SW 1271 (cell line): ENCODE measurements around the gene TPRX1.
"Not testable (repeated sequence)": the region's sequence is repeated elsewhere in the genome, so short reads cannot be mapped to it uniquely, and the experiment has no call there.

Experiments
- DNase-seq, 2 experiments: peaks; one replicate each; lab custom pipeline; 2025; lab: John Stamatoyannopoulos, UW

Gene TPRX1, protein sequence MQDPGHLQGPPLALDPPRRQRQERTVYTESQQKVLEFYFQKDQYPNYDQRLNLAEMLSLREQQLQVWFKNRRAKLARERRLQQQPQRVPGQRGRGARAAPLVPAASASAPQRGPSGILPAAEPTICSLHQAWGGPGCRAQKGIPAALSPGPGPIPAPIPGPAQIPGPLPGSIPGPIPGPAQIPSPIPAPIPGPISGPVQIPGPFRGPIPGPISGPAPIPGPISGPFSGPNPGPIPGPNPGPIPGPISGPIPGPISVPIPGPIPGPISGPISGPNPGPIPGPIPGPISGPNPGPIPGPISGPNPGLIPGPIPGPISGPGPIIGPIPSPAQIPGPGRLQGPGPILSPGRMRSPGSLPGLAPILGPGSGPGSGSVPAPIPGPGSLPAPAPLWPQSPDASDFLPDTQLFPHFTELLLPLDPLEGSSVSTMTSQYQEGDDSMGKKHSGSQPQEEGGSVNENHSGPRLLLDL

DNA sequence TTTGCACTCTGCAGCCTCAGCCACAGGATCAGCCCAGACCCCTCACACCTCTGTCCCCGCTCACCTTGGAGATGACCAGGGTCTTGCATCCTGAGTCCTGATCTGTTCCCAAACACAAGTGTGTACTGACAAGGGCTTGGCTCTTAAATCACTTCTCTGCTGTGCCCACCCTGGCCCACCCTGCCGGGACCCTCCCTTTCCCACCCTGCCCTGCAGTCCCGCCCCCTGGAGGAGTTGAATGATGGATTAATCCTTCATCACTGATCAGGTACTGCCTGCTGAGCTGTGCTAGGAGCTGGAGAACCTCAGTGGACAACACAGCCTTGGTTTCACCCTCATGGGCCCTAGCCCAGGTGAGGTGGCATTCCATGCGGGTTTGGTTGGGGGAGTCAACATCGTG lies at the start of gene TPRX1:
Gene TPRX1, minus strand, starts transcription at position 101 of the 400 bp plus-strand sequence. Its CDS starts 12 bp downstream, at position 89.
- DNase-seq, result not testable (repeated sequence)

DNA sequence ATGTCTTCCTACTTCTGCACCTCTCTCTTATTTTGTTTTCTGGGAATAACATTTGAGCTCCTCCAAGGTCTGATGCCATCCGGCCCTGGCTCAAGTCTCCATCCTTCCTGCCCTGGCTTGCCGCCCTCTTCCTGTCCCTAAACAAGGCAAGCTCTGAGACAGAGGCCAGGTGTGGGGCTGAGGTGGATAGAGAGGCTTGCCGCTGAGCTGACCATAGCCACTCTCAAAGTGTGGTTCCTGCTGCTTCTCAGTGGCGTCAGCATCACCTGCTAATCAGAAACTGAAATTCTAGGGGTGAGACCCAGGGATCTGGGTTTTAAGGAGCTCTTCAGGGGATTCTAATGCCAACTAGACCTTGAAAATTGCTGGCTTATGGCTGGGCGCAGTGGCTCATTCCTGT lies 48.7 kb upstream of the TPRX1 start:
- no peak for DNase-seq

DNA sequence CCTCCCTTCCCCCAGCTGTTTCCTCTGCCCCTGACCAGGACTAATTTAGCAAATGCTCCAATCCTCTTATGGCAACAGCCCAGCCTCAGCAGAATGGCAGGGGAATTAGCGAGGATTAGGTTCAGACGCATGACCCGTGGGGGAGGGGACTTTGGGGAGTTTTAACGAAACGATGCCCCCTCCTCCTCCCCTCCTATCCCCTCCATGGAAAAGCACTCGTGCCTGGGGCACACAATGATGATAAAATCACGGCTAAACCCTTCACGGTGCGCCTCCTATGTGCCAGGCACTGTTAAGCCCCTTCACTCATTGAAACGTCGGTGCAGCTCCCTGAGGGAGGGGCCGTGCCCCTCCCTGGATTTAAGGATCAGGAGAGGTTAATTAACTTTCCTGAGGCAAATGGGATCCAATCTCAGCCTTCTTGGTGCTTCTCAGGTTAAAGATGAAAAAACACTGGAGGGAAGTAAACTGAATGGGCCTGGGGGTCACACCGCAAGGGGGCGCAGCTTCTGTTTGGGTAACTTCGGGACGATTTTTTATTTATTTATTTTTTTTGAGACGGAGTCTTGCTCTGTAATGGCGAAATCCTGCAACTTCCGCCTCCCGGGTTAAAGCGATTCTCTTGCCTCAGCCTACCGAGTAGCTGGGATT lies 44.6 kb upstream of the TPRX1 start:
- no peak for DNase-seq

DNA sequence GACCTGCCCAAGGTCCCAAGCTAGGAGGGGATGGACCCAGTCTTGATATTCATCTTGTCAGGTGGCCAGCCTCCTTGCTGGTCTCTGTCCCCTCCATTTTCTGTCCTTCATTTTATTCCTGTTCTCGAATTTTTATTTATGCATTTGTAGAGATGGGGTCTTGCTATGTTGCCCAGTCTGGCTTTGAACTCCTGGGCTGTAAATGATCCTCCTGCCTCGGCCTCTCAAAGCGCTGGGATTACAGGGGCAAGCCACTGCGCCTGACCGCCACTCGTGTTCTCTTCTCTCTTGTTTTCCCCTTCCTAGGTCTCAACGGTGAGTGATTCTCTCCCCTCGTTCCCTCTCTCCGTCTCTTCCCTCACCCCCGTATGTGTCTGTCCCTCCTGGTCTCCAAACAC lies 44.1 kb upstream of the TPRX1 start:
- DNase-seq, result no peak

DNA sequence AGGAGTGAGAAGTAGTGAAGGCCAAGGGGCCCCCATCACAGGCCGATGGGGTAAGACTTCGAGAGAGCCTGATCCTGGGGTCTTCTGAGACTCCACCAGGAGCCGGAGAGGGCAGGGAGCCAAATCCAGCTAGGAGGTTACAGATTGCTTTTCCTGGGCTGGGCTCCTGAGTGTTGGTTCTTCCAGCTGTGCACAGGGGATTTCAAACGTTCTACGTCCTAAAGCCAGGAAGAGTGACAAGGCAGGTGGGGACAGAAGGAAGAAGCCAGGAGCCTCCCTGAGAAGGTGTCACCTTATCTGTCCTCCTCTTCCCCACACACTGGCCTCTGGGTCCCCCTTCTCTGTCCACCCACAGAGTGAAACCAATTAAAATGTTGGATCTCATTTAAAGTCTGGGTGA lies 38.6 kb upstream of the TPRX1 start:
- no peak for DNase-seq

DNA sequence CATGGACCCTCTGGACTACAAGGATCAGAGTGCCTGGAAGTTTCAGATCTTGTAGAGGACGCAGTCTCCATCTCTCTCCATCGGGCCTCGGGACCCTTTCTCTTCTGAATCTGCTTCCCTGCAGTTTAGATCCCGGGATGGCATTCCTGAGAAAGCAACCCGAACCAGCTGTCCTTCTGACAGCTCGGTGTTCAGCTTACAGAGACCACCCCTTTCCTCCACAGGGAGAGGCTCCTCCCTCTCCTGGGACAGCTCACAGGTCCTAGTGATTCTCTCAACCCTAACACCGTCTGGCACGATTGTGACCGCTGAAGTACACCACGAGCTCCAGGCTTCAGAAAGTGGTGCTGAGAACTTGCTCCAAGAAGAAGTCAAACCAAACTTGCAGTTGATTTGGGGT lies 35.6 kb upstream of the TPRX1 start:
- no peak for DNase-seq

DNA sequence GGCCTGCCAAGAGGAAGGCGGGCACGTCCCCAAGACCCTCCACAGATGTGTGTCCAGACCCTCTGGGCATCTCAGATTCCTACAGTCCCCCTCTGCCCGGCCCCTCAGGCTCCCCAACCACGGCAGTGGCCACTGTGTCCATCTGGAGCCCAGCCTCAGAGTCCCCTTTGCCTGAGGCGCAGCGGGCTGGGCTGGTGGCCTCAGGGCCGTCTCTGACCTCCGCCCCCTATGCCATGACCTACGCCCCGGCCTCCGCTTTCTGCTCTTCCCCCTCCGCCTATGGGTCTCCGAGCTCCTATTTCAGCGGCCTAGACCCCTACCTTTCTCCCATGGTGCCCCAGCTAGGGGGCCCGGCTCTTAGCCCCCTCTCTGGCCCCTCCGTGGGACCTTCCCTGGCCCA lies 35.1 kb upstream of the TPRX1 start:
- no peak for DNase-seq

DNA sequence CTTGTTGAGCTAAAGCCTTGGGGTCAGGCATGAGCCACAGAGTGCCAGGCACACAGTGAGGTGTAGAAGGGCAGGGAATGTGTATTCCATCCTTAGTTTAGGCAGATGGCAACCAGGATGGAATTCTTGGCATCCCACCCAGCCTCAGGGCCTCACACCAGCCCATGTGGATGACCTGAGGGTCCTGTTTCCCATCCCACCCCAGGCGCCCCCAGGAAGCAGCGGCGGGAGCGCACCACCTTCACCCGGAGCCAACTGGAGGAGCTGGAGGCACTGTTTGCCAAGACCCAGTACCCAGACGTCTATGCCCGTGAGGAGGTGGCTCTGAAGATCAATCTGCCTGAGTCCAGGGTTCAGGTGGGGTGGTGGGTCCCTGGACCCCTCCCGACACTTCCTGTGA lies 31.7 kb upstream of the TPRX1 start:
- DNase-seq, result no peak

DNA sequence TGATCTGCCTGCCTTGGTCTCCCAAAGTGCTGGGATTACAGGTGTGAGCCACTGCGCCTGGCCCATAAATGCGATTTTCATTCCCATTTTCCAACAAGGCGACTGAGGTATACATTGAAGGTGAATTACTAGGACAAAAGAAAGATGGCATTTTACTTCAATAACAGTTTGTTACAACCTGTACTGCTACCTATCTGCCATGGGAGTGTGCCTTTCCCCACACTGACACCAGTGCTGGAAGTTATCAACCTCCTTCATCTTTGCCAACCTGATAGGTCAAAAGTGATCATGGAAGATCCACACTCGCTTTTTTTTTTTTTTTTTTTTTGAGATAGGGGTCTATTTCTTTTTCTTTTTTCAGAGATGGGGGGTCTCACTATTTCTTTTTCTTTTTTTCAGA lies 28.4 kb upstream of the TPRX1 start:
- DNase-seq, result no peak

DNA sequence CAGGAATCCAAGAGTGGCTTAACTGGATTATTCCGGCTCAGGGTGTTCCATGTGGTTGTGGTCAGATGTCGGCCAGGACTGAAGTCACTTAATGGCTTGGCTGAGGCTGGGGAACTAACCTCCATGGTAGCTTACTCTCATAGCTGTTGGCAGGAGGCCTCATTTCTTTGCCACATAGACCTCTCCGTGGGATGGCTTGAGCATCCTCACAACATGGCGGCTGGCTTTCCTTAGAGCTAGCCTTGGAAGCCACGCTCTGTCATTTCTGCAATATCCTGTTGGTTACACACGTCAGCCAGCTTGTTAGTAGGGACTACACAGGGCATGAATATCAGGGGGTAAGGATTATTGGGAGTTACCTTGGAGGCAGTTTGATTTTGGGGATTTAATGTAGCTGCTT lies 22.4 kb upstream of the TPRX1 start:
- DNase-seq, result no peak

DNA sequence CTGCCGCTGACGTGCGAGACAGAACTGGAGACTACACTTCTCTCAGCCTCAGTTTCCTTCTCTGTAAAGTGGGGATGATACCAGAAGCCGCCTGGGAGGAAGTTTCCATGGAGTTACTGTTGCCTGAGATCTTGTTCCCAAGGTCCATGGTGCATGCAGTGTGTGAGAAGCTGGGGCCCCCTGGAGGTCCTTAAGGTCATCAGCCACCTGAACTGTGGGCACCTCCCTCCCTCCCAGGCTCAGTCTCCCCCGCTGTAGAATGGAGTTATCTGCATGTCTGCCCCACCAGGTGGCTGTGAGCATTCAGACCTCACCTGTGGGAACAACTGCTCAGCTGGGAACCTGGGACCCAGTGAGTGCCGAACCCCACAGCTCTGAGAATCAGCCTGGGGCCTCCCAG lies 20.0 kb upstream of the TPRX1 start:
- DNase-seq, result no peak

DNA sequence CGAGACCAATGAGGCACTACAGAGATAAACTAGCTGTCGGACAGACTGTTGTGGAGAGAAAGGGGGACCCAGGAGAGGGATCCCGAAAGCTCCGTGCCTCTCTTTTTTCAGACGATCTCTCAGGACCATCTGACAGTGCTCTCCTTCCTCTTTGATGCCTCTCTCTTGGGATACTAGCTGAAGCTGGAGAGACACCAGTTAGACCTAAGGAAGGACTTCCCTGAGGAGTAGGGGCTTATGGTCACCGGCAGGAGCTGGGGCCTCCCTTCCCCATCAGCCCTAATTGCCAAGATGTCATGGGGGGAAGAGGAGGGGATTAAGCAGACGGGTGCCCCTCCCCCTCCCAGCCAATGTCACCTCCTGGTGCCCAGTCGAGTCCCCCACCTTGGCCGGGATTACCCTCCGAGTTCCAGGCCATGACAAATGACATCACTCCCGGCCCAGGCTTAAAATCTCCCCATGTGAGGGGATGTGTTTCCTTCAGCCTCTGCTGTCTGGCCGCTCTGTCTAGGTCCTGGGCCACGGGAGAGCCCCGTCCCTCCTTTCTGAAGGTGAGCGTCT lies 17.2 kb upstream of the TPRX1 start, which contains the start of gene CRX:
Gene CRX, plus strand, starts transcription at position 478 of the 561 bp plus-strand sequence. CDS start 12,507 bp downstream, outside the sequence.
- no peak for DNase-seq

DNA sequence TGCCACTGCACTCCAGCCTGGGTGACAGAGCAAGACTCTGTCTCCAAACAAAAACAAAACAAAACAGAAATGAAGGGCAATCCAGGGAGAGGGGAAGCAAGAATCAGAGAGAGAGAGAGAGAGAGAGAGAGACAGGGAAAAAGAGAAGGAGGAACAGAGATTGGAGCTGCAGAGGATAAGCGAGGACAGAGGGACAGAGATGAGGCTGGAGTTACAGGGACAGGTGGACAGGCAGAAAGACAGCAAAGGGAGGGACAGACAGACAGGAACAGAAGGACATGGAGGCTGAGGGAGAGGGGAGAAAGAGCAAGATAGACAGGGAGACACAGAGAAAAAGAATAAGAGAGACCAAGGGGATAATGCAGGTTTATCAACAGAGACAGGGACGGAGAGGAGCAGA lies 16.1 kb upstream of the TPRX1 start:
- no peak for DNase-seq

DNA sequence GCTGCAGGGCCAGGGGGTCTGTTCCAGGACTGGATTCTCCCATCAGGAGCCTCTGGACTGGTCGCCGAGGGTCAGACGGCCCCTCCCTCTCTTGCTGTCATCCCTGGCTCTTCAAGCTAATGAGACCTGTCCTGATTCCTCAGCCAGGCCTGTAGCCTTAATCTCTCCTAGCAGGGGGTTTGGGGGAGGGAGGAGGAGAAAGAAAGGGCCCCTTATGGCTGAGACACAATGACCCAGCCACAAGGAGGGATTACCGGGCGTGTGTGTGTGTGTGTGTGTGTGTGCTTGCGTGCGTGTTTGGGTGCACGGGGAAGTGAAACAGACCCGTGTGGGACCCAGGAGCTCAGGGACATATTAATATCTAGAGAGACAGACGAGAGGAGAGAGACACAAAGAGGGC lies 15.5 kb upstream of the TPRX1 start:
- no peak for DNase-seq

DNA sequence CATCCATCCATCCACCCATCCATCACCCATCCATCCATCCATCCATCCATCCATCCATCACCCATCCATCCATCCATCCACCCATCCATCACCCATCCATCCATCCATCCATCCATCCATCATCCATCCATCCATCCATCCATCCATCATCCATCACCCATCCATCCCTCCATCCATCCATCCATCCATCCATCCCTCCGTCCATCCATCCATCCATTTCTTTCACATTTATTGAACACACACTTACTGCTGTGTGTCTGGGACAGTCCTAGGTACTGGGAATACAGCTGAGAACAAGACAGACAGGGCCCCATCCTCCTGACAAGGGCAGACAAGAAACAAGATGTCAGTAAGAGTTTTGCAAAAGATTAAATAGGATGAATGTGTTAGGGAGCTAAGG lies 13.9 kb upstream of the TPRX1 start:
- DNase-seq, result not testable (repeated sequence)

DNA sequence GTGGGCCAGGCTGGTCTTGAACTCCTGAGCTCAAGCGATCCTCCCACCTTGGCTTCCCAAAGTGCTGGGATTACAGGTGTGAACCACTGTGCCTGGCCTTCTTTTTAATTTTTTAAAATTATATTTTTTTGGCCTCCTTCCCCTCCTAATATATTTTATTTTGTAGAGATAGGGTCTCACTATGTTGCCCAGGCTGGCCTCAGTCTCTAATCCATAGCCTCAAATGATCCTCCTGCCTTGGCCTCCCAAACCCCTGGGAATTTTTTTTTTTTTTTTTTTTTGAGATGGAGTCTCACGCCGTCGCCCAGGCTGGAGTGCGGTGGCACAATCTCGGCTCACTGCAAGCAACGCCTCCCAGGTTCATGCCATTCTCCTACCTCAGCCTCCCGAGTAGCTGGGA lies 11.9 kb upstream of the TPRX1 start:
- not testable (repeated sequence) for DNase-seq

DNA sequence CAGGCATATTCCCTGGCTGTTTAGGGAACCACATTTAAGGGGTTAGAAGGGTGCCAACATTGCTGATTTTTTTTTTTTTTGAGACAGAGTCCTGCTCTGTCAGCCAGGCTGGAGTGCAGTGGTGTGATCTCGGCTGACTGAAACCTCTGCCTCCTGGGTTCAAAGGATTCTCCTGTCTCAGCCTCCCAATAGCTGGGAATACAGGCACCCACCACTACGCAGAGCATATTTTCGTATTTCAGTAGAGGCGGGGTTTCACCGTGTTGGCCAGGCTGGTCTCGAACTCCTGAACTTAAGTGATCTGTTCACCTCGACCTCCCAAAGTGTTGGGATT lies 9.6 kb upstream of the TPRX1 start:
- no peak for DNase-seq

DNA sequence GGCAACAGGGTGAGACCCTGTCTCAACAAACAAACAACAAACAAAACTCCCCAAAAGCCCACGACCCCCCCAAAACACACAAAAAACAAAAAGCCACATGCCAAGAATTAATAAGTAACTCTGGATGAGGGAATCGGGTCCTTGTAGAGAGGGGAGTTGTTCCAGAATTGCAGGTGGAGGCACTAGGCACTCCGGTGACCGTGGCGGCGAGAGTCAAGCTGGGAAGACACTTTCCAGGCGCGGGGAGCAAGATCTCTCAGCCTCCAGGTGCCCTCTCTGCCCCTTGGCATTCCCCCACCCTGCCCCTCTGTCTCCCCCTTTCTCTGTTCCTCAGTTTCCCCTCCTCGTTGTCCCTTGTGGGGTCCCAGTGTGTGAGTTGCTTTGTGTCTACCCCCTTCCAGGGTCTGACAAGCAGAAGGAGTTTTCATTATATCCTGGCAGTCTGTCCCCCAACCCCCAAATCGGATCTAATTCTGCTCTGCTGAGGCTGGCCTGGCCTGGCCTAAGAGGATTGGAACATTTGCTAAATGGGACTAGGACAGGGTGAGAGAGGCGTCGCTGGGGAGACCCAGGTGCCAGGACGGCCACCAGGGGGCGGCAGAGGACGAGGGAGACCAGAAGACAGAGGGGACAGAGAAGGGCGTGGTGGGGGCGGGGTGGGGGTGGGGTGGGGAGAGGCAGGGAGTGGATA lies 9.1 kb upstream of the TPRX1 start:
- peak; percentile 21 to 53 for DNase-seq

DNA sequence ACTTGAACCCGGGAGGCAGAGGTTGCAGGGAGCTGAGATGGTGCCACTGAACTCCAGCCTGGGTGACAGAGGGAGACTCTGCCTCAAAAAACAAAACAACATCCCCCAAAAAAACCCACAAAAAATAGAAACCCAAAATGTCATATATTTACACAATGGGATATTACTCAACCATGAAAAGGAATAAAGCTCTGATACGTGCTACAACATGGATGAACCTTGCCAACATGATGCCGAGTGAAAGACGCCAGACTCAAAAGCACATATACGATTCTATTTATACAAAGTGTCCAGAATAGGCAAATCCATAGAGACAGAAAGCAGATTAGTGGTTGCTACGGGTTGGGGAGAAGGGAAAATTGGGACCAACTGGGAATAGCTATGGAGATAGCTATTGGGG lies 2.1 kb upstream of the TPRX1 start:
- no peak for DNase-seq

DNA sequence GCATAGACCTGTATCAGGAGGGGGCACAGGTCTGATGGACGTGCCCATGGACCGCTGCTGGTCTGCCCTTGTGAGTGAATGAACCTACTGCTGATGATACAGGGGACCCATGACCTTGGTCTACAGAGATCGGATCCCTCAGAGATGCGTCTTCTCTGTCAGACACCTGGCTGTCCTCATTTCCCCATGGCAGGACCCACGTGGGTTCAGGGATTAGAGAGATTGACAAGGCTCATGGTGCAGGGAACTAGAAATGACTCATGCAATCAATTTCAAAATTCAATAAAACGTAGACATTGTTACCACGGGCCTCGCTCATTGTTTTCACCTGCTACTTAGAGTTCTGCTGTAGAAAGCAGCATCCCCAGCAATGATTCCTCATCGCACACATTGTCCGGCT lies 962 bp upstream of the TPRX1 start:
- no peak for DNase-seq

DNA sequence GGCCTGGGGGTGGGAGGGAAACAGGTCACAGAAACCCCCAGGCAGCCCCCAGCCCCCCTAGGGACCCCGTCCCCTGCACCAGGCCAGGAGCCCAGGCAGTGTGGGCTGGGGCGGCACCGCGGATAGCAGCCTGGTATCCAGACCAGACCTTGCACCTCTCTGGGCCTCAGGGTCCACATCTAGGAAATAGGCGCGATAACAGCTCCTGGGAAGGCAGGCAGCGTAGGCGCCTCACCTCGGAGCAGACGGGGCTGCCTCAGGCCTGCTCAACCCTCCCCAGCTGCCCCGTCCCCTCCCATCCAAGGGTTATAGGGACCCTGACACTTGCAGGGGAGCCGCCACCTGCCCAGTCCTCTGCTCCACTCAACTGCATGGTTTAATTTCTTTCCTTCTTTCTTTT lies 680 bp downstream of the TPRX1 start:
- DNase-seq, result not testable (repeated sequence)

DNA sequence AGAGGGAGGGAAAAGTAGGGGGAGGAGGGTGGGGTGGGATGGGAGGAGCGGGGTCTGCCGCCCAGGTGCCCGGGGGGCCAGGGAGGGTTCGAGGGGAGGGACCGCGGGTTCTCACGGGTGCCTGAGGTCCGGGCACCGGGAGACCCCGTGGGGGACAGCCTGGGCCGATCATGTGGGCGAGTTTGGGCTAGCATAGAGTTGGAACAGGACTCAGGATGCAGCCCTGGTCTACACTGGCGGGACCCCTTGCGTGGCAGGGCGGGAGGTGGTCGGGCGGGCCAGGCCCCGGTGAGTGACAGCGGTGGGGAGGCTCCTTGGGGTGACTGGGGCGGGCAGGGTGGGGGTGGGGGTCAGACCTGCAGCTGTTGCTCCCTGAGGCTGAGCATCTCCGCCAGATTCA lies 1.2 kb downstream of the TPRX1 start:
- not testable (repeated sequence) for DNase-seq
